Measurements from ENCODE around the gene TENM4. TPM values are rescaled to one million over a fixed set of nuclear protein-coding genes. Genes with fewer than 3 reads are reported as not detected.

Gene TENM4
- total RNA-seq, 1 experiment from 2014 or later = 0.39 TPM

DNA sequence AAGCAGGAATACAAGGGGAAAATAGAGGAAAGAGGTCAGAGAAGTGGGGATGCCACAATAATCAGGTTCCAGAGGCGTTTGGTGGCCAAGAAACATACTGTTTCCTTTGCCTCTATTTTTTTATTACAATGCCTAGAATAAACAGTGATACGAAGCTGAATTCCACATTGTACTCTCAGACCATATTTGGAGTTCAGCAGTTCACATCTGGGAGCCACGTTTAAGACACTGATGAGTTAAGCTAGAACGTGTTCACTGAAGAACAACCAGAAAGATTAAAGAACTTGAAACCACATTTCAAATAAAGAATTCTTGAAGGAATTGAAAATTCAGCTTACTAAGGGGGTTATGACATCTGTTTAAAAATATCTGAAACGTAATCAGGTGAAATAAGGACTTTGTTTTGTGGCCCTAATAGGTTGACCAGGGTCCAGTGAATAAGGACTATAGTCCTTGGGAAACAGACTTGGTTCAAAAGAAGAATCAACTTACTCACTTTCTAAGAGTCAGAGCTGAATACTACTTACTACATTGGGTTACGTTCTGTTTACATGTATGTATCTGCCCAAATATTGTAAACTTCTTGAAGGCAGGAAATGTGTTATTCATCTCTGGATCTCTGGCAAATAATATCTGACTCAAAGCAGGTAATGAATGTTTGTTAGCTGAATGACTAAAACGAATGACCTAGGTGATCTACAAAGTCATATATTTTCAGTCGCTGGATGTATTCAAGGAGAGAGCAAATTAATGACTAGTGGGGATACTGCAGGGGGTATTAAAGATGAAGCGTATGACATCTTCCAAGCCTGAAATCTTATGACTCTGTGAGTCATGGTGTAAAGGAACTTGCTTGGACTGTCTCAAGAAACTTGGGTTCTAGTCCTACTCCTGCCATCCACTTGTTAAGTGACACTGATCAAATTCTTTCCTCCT, 619.2 kb downstream of the TENM4 start:
- ATAC-seq (no peak), DNase-seq (ENCODE audit: low read depth, low spot score) (peak; percentile 38)
- H3K36me3 ChIP-seq (ENCODE audit: control insufficient read depth, insufficient read depth, low read length) = no peaks in the 10 kb centered on the region
- no peak overlapping the region for H3K27ac ChIP-seq (ENCODE audit: low read length)
- BruUV-seq (replicated peaks) = no TSS peak
- H3K27me3 ChIP-seq (ENCODE audit: control insufficient read depth, insufficient read depth, low read length) = no peaks in the 10 kb centered on the region
- H3K4me1 ChIP-seq (ENCODE audit: control insufficient read depth, insufficient read depth, low read length) = no peaks in the 10 kb centered on the region
- H3K4me3 ChIP-seq (ENCODE audit: low read depth in 2 of 2, low read length in 2 of 2) = no peak overlapping the region
- in situ Hi-C loops (cut with HindIII; ENCODE audit: low pct_unique_long_range_greater_than_20kb, low sequenced_read_pairs) (no loop called here), intact Hi-C loops (cut with micrococcal nuclease; ENCODE audit: unreplicated experiment) (no loop called here)
- H3K9me3 ChIP-seq (ENCODE audit: control insufficient read depth, insufficient read depth, low read depth, low read length) = no peaks in the 10 kb centered on the region
- CTCF ChIA-PET = no interaction called here
- POLR2A ChIA-PET = no interaction called here
- TF ChIP-seq TCF7L2 (IDR thresholded peaks at IDR 0.05; ENCODE audit: low read depth, low read length) (no peak), POLR2AphosphoS5 (IDR thresholded peaks at IDR 0.05; ENCODE audit: low read depth, low read length) (no peak), SIN3A (IDR thresholded peaks at IDR 0.05; ENCODE audit: borderline replicate concordance, insufficient read depth, low read depth, low read length) (no peak)
- TF ChIP-seq, protein P1, sequence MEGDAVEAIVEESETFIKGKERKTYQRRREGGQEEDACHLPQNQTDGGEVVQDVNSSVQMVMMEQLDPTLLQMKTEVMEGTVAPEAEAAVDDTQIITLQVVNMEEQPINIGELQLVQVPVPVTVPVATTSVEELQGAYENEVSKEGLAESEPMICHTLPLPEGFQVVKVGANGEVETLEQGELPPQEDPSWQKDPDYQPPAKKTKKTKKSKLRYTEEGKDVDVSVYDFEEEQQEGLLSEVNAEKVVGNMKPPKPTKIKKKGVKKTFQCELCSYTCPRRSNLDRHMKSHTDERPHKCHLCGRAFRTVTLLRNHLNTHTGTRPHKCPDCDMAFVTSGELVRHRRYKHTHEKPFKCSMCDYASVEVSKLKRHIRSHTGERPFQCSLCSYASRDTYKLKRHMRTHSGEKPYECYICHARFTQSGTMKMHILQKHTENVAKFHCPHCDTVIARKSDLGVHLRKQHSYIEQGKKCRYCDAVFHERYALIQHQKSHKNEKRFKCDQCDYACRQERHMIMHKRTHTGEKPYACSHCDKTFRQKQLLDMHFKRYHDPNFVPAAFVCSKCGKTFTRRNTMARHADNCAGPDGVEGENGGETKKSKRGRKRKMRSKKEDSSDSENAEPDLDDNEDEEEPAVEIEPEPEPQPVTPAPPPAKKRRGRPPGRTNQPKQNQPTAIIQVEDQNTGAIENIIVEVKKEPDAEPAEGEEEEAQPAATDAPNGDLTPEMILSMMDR (IDR thresholded peaks at IDR 0.05) = no peak
- TF ChIP-seq, protein P2, sequence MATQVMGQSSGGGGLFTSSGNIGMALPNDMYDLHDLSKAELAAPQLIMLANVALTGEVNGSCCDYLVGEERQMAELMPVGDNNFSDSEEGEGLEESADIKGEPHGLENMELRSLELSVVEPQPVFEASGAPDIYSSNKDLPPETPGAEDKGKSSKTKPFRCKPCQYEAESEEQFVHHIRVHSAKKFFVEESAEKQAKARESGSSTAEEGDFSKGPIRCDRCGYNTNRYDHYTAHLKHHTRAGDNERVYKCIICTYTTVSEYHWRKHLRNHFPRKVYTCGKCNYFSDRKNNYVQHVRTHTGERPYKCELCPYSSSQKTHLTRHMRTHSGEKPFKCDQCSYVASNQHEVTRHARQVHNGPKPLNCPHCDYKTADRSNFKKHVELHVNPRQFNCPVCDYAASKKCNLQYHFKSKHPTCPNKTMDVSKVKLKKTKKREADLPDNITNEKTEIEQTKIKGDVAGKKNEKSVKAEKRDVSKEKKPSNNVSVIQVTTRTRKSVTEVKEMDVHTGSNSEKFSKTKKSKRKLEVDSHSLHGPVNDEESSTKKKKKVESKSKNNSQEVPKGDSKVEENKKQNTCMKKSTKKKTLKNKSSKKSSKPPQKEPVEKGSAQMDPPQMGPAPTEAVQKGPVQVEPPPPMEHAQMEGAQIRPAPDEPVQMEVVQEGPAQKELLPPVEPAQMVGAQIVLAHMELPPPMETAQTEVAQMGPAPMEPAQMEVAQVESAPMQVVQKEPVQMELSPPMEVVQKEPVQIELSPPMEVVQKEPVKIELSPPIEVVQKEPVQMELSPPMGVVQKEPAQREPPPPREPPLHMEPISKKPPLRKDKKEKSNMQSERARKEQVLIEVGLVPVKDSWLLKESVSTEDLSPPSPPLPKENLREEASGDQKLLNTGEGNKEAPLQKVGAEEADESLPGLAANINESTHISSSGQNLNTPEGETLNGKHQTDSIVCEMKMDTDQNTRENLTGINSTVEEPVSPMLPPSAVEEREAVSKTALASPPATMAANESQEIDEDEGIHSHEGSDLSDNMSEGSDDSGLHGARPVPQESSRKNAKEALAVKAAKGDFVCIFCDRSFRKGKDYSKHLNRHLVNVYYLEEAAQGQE (IDR thresholded peaks at IDR 0.05; ENCODE audit: insufficient read depth in 1 of 2, low read depth in 2 of 2, low read length in 1 of 2) = no peak

DNA sequence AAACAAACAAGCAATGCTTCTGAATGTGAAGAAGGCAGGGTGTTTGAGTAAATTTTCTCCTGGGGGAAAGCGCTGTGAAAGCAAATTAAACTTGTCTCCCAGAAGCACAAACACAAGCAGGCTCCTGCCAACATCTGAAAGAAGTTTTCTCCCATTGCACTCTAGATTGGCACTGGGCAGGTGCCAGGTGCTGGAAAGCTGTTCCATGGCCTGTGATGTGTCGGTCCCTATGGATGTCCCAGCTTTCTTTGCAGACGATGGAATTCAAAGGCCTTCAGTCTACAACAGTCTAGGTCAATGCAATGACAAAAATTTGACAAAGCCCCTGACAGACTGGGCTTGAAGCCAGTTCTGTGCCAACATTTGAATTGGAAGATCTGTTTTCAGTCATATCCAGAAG, 620.1 kb downstream of the TENM4 start:
- no peak for DNase-seq (ENCODE audit: low read depth, low spot score)
- BruUV-seq (replicated peaks) = no TSS peak
- Histone ChIP-seq H3K4me3 (ENCODE audit: low read depth in 2 of 2, low read length in 2 of 2) (no peak overlapping the region), H3K9me3 (ENCODE audit: control insufficient read depth, insufficient read depth, low read depth, low read length) (no peaks in the 10 kb centered on the region), H3K36me3 (ENCODE audit: control insufficient read depth, insufficient read depth, low read length) (no peaks in the 10 kb centered on the region), H3K4me1 (ENCODE audit: control insufficient read depth, insufficient read depth, low read length) (no peaks in the 10 kb centered on the region), H3K27me3 (ENCODE audit: control insufficient read depth, insufficient read depth, low read length) (no peaks in the 10 kb centered on the region), H3K27ac (ENCODE audit: low read length) (no peak overlapping the region)
- in situ Hi-C loops (cut with HindIII; ENCODE audit: low pct_unique_long_range_greater_than_20kb, low sequenced_read_pairs) (no loop called here), intact Hi-C loops (cut with micrococcal nuclease; ENCODE audit: unreplicated experiment) (no loop called here)
- no peak for TF ChIP-seq POLR2AphosphoS5 (IDR thresholded peaks at IDR 0.05; ENCODE audit: low read depth, low read length)
- TF ChIP-seq, protein P2 (IDR thresholded peaks at IDR 0.05; ENCODE audit: insufficient read depth in 1 of 2, low read depth in 2 of 2, low read length in 1 of 2) = no peak
- TF ChIP-seq, protein P1 (IDR thresholded peaks at IDR 0.05) = no peak
- TF ChIP-seq TCF7L2 (IDR thresholded peaks at IDR 0.05; ENCODE audit: low read depth, low read length) = no peak
- no peak for TF ChIP-seq SIN3A (IDR thresholded peaks at IDR 0.05; ENCODE audit: borderline replicate concordance, insufficient read depth, low read depth, low read length)
- no peak for ATAC-seq
- ChIA-PET POLR2A (no interaction called here), CTCF (no interaction called here)
